ENCODE data around the gene PHLDA1.
"Not testable (repeated sequence)": the region's sequence is repeated elsewhere in the genome, so short reads cannot be mapped to it uniquely, and the experiment has no call there.

PHLDA1 gene

DNA sequence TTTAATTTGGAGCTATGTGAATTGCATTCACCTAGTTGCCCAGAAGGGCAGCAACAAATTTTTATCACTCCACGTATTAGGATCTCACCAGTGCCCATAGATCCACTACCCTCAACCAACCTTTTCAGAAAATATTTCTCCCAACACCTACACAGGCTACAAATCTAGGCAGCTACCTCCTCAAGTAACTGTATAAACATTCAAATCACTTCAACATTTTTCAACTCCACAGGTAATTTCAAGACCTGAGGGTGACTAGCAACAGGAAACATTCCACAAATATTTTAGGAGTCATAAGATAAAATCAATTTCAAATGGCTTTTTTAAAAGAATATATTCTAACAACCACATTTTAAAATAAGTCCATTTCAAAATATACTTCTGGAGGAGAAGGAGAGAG is 12.9 kb downstream of the PHLDA1 start:
- DNase-seq (ENCODE audit: low read depth), result no peak

DNA sequence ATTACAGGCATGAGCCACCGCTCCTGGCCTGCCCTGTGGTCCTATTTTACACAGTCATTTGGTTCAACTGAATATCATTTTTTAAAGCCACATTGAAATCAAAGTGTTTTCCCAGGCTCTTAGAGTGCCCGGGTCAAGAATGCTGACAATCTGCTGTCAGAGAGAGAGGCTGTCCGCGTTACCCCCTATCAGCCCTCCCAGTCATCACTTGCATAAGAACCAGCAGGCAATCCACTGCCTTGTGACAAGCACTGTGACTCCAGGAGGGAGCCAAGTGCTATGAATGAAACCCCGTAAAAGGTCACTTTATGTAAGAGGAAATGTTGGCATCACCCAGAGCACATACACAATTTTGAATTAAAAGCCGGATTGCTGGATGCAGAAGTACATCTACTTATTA is 13.5 kb downstream of the PHLDA1 start:
- DNase-seq (ENCODE audit: low read depth), result no peak

DNA sequence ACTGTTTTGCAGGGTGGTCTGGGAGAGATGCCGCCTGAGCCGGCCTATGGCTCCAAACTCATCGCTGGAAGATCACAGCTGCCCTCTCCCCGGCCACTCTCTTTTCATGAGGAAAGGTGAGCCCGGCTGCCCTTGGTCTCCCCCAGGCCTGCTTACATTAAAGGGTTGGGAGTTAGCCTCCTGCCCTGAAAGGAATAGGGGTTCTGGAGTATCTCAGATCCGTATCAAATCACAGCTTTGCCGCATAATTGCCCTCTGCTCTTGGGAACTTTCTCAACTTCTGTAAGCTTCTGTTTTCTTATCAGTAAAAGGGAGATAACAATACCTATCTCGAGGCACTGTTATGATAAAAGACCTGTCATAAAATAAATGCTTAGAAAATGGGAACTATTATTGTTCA is 17.6 kb downstream of the PHLDA1 start:
- DNase-seq (ENCODE audit: low read depth), result no peak

DNA sequence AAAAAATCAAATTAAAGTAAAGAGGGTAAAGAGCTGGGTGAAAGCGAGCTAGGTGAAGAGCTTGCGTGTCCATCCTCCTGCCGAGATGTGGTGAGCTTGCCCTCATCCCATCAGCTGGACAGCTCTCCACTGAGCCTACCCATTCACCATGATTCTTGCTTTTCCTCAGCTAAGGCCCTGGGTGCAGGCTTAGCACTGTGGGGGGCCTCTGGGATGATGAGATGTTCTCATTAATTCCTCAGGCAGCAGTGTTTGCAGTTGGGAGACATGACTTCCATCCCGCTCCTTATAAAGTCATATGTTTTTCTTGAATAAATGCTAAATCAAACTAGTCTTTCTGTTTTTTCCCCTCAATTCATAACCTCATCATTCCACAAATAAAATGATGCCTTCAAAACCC is 18.0 kb downstream of the PHLDA1 start:
- no peak for DNase-seq (ENCODE audit: low read depth)

DNA sequence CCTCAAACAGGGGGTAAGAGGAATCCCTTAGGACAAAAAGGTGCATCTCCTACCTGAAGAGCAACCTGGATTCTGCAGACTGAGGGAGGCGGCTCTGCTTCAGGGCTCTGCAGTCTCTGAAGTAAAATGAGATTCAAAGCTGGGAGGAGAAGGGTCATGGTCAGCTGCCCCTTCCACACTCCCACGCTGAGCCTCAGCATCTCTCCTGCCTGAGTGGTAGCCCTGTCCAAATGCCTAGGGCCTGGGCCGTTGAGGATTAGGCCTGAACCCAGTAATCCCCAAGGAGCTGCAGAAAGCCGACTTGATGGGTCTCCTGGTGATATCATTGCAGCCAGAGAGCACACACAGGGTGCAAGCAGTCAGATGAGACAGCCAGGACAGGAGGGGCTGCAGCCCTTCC is 18.9 kb downstream of the PHLDA1 start:
- DNase-seq (ENCODE audit: low read depth), result no peak

DNA sequence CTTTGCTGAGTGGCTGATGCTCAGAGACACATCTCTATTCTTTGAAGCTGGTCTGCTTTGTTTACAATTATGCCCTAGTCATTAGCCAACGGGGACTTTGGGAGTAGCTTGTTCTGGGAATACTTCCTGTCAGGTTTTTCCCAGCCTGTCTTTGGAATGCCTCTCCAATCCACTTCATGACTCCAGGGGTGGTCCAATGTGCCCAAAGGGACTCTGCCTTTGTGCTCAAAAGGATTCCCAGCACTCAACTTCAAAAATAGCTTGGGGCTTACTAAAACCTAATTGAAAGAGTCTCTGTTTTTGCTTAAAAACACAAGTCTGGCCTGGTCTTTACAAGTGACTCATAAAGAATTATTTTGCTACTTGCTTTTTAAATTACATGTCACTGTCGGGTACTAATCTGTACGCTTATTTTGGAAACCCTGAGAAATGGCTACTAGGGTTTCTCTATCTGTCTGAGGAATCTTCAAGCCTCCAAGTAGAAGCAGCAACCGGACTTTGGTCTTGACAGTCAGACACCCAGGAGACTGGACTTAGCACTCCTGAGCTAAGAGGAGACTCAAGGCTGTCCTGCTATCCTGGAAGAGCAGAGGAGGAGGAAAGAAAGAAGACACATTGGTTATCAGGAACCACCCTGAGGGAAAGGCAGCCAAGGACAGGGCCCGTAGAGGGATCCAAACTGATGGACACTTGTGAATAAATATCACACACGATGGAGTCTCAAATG is 20.7 kb downstream of the PHLDA1 start:
- no peak for DNase-seq (ENCODE audit: low read depth)

DNA sequence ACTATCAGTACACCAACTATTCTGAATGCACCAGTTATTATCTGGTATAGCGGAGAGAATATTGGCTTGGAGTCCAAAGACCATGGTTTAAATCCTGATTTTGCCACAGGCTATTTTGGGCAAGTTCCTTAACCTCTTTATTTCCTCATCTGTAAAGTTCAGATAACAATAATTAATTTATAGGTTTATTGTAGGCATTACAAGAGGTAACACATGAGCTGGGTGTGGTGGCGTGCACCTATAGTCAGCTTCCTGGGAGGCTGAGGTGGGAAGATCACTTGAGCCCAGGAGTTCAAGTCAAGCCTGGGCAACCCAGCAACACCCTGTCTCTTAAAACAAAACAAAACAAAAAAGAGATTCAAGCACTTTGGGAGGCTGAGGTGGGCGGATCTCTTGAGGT is 23.1 kb downstream of the PHLDA1 start:
- no peak for DNase-seq (ENCODE audit: low read depth)

DNA sequence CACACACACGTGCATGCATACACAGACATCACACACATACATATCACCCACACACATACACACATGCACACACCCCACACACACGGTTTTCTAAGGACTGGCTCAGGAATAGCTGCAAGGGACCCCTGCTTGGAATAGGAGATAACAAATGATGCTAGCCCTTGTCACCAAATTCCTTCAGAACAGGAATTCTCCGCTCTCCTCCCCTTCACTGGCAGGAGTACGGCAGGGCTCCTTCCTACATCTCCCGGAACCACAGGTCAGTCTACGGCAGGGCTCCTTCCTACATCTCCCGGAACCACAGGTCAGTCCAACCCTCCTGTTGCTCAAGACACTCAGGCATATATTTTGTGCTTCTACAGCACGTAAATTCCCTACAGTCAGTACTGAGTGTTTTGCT is 23.9 kb downstream of the PHLDA1 start:
- DNase-seq (ENCODE audit: low read depth), result no peak

DNA sequence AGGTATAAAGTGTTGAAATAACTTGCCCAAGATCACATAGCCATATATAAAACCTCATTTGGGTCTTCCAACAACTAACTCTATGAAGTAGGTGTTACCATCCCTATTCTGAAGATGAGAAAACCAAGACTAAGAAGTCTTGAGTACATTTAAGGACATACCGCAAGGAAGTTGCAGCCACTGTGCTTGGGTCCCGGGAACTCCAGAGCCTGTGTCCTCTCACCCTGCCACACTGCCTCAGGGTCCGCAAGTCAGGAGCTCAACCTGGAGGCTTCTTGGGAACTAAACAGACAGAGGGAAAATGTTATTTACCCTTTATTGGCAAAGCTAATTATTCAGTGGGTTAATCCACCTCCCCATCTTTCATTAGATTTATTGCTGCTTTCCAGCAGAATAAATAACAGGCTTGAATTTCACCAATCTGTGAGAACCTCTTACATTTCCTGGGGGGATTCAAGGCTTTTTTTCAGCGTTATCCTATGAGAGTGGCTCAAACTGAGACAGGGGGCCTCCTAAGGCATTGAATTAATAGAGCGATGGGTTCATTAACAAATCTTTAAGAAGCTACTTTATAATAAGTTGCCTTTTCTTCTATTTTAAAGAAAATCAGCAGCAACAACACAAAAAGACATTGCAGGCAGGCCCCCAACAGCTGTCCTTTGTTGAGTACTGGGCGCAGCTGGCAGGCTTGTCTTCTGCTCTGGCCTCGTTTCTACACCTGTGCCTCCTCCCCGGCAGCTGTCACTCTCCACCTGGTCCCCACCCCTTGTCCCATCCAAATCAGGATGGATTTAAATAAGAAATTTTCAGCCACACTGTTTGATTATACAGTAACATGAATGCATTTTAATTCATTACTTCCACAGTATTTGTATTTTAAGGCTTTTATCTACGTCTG is 25.3 kb downstream of the PHLDA1 start:
- no peak for DNase-seq (ENCODE audit: low read depth)

DNA sequence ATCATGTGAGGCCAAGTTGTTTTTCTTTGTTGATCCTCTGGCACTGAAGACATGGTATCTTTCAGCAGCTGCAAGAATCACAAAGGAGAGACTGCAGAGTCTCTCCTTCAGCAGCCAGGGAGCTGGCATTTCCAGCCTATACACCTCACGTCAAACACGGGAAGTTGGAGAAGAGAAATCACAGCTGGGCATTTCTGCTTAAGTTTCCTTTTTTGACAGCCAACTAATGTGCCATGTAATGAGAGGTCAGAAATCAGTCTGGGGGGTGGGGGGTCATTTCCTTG is 28.3 kb downstream of the PHLDA1 start:
- no peak for DNase-seq (ENCODE audit: low read depth)

DNA sequence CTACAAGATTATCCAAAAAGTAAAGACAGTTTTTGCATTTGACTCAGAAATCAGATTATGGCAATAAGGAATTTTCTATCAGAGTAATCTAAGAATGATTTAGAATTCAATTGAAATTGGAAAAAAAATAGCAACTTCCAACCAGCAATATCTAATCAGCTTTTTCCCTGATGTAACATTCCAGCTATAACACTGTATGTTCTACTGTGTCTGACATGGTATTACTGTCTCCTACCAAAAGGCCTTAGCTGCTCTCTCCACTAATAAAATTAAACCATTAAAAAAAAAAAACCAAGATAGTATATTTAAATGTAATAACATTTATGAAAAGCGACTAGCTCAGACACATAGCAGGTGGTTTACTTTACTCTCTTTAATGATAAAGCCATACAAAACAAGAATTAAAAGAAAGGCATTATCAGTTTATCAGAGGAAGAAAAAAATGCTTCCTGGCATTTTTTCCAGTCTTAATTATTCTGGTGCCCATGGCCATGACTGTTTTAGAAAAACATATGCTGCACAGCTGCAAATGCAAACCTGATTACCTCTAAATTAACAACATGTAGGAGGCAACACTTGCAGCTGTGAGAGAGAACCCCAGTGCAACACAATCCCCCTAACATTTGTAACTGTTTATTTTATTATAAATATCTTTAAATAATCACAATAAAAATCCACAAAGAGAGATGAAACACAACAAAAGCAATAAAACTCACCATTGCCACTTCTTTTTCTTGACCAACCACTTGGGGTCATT is 28.8 kb downstream of the PHLDA1 start:
- no peak for DNase-seq (ENCODE audit: low read depth)

DNA sequence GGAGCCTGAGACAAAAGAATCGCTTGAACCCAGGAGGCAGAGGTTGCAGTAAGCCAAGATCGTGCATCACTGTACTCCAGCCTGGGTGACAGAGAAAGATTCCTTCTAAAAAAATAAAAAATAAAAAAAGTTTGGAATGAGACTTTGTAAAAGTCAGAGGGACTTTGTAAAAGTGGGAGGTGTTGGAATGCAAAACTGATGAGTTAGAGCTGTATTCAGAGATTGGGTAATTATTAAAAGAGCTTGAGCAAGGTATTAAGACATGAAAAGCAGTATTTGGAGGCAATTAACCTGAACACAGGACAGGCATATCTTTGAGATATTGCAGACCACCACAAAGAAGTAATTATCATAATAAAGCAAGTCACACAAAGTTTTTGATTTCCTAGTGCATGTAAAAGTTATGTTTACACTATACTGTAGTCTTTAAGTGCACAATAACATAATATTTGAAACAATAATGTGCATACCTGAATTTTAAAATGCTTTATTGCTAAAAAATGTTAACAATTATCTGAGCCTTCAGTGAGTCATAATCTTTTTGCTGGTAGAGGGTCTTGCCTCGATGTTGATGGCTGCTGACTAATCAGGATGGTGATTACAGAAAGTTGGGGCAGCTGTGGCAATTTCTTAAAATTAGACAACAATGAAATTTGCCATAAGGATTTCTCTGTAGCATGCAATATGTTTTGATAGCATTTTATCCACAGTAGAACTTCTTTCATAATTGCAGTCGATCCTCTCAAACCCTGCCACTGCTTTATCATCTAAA is 33.1 kb downstream of the PHLDA1 start:
- DNase-seq (ENCODE audit: low read depth), result no peak

DNA sequence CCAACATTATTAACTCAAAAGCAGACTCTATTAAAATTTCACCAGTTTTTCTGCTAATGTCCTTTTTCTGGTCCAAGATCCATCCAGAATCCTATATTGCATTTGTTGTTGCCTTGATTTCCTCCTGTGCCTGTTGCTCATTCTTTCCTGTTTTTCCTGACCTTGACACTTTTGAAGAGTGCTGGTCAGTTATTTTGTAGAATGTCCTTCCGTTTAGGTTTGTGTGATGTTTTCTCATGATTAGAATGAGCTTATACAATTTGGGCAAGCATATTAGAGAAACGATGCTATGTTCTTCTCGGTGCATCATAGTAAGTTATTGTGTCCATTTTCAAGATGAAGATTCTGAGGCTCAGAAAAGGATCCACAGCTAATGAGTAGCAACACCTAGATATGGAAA is 33.9 kb downstream of the PHLDA1 start:
- DNase-seq (ENCODE audit: low read depth), result no peak

DNA sequence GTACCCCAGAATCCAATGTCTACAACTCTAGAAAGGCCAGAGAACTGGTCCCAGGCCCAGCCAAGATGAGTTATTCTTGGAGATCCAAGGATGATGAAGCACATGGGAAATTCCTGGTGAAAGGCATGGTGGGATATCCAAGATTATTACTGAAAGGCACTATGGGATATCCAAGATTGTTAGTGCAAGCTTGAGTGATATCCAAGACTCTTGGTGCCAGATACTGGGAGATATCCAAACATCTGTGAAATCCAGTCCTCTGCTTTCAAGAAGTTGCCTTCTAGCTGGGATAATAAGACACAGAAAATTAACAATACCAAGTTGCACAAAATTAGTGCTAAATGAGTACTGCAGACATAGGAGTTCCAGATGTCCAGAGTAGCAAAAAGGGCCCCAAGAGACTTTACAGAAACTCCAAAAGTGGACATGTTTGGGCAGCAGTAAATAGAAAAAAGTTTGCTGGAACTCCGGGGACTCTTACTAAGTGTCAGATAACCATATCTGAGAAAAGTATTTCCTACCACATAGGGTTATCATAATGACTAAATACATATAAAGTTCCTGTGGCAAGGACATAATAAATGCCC is 34.6 kb downstream of the PHLDA1 start:
- DNase-seq (ENCODE audit: low read depth), result no peak

DNA sequence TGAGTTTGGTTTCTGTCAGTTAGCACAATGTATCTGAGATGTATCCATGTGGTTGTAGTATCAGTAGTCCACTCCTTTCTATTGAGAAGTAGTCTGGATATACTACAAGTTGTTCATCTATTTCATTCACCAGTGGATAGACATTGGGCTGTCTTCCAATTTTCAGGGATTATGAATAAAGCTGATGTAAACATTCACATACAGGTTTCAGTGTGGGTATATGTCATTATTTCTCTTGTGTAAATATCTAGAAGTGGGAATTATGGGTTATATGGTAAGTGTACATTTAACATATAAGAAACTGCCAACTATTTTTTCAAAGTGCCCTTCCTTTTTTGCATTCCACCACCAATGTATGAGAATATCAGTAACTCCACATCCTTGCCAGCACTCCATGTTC is 35.9 kb downstream of the PHLDA1 start:
- no peak for DNase-seq (ENCODE audit: low read depth)

DNA sequence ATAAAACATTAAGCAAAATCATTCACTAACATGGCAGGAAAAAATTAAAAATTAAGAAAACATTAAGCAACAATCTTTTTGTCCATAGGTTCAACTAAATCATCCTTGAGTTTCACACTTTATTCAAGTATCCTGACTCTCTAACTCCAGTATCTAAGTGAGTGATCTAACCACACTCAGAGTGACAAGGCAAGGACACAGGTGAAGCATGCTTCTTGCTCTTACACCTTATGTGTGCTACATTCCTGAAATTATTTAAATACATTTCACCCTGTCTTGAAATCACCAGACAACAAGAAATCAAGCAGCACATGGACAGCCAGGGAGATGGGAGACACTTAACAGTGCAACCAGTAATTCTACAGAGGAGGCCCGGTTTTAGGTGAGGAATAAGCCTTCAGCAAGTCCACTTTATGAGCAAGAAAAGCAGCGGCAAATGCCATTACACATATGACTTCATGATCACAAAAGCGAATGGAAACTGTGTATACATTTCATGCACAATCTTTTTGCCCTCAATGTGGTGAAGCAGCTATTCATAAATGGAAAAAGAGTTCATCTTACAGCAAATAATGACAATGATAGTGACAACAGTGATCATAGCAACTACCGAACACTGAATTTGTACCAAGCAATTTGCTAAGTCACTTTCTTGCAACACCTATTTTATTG is 37.4 kb downstream of the PHLDA1 start:
- DNase-seq (ENCODE audit: low read depth), result no peak

DNA sequence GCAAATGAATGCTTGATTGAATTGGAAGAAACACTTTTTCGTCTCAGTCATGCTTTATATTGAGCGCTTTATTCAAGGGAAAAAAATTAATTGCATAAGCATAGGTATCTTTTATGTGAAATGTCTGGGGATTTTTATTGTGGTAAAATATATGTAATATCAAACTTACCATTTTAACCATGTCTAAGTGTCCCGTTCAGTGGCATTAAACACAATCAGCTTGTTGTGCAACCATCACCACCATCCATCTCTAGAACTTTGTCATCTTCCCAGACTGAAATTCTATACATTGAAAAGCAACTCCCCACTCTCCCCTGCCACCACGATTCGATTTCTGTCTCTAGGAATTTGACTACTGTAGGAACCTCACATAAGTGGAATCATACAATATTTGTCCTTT is 39.8 kb downstream of the PHLDA1 start:
- no peak for DNase-seq (ENCODE audit: low read depth)

DNA sequence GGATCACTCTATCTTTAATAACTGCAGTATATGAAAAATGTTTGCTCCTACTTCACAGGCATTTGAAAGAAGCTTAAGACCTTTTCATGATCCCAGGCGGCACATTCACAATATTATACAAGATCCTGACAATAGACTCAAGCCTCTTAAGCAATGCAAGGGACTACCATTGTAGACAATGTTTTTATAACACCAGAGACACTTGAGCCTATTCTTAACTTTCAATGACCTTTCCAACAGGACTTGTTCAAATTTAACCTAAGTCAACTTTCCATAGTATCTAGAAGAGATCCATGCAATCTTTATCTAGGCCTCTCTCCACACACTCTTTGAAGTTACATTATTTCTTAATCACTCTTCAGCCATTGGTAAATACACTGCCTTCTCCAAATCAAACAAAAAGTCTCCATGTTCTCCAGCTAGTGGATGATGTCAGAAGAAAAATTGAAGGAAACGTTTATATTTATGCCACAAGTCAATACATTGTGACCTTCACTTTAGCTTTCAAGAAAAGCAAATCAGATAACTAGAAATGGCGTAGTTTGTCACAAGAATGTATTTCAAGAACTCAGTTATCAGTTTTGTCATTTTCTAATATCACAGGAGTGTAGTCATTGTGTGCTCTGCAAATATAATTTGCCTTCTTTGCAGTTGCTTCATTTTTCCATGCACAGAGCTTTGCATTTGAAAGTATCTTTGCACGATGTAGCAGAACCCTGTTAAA is 41.2 kb downstream of the PHLDA1 start:
- DNase-seq (ENCODE audit: low read depth), result no peak

DNA sequence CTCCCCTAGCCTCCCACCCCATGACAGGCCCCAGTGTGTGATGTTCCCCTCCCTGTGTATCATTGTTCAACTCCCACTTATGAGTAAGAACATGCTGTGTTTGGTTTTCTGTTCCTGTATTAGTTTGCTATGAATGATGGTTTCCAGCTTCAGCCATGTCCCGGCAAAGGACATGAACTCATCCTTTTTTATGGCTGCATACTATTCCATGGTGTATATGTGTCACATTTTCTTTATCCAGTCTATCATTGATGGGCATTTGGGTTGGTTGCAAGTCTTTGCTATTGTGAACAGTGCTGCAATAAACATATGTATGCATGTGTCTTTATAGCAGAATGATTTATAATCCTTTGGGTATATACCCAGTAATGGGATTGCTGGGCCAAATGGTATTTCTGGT is 43.9 kb downstream of the PHLDA1 start:
- not testable (repeated sequence) for DNase-seq (ENCODE audit: low read depth)

DNA sequence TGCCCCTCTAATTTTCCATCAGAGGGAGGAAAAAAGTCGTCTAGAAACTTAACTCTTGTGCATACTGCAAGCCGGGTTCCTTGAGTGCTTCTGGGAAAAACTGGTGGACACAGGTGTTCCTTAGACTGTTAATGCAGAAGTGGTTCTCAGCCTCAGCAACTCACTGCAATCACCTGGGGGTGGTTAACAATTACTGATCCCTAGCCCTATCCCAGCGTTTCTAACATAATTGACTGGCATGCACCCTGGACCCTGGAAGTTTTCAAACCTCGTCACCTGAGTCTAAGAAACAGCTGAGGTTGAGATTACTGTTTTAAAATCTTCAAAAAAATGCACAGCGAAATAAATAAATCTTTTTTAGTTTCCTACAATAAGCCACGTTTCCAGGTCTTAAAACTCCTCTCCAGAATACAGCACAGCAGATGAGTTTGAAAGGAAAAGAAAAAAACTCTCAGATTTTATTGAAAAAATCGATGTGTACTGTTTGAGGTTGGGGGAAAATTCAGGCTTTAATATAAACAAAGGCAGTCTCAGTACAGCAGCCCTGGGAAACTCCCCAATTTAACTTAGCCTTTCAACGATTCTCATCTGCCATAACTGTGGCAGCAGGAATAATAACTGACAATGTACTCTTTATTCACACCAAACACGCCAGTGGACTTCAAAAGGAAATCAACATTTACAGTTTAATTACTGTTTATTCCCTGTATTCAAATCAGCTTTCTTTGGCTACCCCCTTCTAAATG is 45.4 kb downstream of the PHLDA1 start:
- DNase-seq (ENCODE audit: low read depth), result no peak

Data from activated T-helper 9 cell treated with anti-CD3 and anti-CD28 coated beads, Interleukin-2, amount 50 U/mL, for 16 hours (primary cell).